Choroid plexus epithelial cell (primary cell): ENCODE data around the gene GALNT13.

ENCODE experiments used
- DNase-seq: peaks from one replicate; pipeline ENCODE4 v3.0.0-alpha.2; 2010; ENCODE audit warnings: low read depth
- H3K4me3 ChIP-seq: 2 replicates; pipeline ENCODE4 v1.5.1; 2011; ENCODE audit warnings: low read depth, mild to moderate bottlenecking, control low read depth, low read length, moderate library complexity
- TF ChIP-seq, protein P1 (sequence below): conservative IDR thresholded peaks from 2 replicates; pipeline ENCODE4 v1.5.1; 2011; ENCODE audit warnings: low read depth, mild to moderate bottlenecking, control low read depth, inconsistent platforms, low read length, moderate library complexity

Gene GALNT13

DNA sequence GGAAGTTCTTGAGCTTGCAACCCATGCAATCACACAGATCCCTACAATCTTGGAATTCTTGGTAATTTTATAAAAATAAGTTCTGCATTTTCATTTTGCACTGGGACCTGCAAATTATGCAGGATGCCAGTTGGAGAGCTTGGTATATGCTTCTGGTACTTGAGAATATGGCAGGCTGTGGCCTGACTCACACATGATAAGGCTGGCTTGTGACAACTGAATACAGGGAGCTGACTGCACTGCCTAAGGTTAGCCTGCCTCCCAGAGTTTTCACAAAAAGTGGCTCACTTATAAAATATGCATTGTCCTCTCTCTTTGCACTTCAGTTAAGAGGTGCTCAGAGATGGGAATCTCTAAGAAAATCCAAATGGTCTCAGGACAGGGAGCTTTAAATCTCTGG, 561.3 kb downstream of the GALNT13 start:
- no peak for DNase-seq
- TF ChIP-seq, protein P1, sequence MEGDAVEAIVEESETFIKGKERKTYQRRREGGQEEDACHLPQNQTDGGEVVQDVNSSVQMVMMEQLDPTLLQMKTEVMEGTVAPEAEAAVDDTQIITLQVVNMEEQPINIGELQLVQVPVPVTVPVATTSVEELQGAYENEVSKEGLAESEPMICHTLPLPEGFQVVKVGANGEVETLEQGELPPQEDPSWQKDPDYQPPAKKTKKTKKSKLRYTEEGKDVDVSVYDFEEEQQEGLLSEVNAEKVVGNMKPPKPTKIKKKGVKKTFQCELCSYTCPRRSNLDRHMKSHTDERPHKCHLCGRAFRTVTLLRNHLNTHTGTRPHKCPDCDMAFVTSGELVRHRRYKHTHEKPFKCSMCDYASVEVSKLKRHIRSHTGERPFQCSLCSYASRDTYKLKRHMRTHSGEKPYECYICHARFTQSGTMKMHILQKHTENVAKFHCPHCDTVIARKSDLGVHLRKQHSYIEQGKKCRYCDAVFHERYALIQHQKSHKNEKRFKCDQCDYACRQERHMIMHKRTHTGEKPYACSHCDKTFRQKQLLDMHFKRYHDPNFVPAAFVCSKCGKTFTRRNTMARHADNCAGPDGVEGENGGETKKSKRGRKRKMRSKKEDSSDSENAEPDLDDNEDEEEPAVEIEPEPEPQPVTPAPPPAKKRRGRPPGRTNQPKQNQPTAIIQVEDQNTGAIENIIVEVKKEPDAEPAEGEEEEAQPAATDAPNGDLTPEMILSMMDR = no peak
- no peak overlapping the region for H3K4me3 ChIP-seq

DNA sequence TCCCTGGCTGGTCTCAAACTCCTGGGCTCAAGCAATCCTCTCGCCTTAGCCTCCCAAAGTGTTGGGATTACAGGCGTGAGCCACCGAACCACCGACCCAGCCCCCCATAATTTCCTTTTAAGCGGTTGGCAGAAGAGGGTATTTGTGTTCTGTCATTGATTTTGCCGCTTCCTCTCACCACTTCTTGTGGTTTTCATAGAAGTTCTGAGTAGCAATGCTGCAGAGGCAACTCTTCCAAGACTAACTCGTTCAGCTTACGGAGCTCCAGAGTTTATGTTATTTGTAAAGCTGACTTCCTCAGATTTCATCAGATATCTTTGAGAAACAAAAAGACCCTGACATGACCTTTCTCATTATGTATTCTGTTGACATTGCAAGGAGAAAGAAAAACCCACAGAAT, 565.4 kb downstream of the GALNT13 start:
- no peak overlapping the region for H3K4me3 ChIP-seq
- DNase-seq = no peak
- TF ChIP-seq, protein P1 = no peak

DNA sequence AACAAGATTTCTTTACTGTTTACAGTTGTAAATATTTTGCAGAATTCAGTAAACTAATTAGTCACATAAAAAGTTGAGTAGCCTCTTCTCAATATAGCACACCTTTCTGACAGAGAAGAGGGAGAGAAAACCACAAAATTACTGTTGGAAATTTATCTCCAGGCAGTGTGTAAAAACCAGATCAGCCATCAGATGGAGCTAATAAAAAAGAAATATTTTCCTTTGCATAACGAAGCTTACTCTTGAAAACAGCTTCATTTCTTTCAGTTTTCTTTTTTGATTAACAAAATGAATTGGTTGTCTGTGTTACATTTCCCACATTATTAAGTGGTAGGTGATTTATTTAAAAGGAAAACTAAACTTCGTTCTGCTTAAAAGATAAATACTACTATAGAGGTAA, 567.4 kb downstream of the GALNT13 start:
- H3K4me3 ChIP-seq = no peak overlapping the region
- no peak for DNase-seq
- TF ChIP-seq, protein P1 = no peak

DNA sequence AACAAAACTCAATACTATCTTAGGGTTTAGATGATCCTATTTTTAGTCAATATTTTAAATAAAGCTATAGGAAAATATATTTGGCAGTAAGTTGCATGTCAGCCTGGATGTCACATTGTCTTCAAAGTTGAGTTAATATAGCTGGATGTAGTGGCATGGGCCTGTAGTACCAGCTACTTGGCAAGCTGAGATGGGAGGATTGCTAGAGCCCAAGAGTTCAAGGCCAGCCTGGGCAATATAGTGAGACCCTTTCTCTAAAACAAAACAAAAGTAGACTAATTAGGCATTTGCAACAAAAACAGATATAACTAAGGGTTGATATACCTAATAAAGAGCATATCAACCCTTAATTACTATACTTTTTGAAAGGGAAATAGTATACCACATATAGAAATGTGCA, 572.2 kb downstream of the GALNT13 start:
- TF ChIP-seq, protein P1 = no peak
- no peak overlapping the region for H3K4me3 ChIP-seq
- no peak for DNase-seq

DNA sequence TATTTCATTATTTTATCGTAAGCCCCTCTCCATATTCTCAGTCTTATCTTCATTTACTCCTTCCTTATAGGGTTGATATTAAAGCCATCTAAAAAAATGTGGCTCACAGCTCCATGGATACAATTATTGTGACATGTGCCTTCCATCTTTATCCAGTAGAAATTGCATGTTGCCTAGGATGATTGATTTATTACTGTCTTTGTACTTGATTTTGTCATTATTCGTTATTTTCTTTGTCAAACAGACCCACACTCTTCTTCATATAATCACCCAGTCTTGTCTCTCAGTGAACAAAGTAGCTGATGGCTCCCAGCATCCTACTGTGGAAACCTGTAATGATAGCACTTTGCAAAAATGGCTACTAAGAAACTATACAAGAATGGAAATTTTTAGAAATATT, 574.6 kb downstream of the GALNT13 start:
- TF ChIP-seq, protein P1 = no peak
- no peak for DNase-seq
- no peak overlapping the region for H3K4me3 ChIP-seq

DNA sequence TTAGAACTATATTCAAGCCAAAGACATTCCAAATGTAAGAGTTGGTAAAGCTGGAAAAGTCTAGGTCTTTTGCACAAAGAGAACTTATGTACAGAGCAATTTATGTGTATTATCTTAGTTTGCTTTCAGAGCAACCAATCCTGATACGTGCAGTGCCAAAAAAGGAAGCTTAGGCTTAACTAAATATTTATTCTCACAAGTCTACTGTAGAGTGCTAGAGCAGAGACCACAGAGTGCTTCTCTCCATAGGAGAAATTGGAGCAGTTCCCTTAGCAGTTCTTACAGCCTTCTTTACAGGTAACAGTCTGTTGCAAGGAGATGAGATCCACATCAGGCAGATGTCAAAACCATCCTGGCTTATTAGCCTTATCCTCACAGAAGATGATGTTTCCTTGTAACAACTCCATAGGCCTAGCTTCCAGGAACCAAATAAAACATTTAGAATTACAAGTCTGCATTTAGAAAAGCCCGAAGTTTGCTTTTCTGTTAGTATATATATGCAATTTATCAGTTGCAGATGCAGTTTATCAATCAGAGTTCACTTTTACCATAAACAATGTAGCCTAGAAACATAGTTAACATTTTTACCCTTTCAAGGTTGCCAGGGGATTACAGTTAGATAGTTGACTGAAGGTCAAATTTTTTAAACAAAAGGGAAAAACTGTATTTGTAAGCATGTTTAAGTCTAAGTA, 576.2 kb downstream of the GALNT13 start:
- no peak for DNase-seq
- H3K4me3 ChIP-seq = no peak overlapping the region
- TF ChIP-seq, protein P1 = no peak

DNA sequence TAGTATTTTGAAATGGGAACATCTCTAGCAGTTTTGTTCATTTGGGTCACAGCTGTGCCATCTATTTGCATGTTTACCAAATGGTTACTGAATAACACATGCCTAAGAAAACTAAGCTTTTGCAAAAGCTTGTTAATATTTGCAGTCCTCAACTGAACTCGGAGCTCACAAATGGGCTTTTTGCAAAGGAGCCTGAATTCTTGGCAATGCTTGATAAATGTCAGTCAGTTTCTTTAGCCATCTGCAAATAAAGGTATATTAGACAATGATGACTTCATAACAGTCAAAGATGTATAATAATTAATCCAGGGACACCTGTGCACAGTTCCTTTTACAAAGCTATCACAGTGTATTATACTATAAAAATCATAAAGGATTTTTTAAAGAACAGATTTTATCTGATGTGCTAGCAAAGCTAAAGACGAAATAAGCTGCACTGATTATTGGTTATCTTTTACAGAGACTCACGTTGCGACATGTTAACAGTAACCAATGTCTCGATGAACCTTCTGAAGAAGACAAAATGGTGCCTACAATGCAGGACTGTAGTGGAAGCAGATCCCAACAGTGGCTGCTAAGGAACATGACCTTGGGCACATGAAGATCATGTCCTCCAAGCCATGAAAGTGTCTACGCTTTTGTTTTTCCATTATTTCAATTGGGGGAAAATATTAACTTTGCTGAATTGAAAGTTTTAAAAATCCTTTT, 578.4 kb downstream of the GALNT13 start:
- no peak for DNase-seq
- H3K4me3 ChIP-seq = no peak overlapping the region
- TF ChIP-seq, protein P1 = no peak
